HG03565 (cell line): ENCODE data around the gene ZNF638.
"Not testable (repeated sequence)": the region's sequence is repeated elsewhere in the genome, so short reads cannot be mapped to it uniquely, and the experiment has no call there.

Source experiments
- ATAC-seq: cut with Tn5 transposase; IDR thresholded peaks from one replicate; pipeline ENCODE4 v1.9.1; 2021; ENCODE audit warnings: mild to moderate bottlenecking, moderate library complexity; ENCODE audit not compliant: unreplicated experiment

Gene ZNF638, protein sequence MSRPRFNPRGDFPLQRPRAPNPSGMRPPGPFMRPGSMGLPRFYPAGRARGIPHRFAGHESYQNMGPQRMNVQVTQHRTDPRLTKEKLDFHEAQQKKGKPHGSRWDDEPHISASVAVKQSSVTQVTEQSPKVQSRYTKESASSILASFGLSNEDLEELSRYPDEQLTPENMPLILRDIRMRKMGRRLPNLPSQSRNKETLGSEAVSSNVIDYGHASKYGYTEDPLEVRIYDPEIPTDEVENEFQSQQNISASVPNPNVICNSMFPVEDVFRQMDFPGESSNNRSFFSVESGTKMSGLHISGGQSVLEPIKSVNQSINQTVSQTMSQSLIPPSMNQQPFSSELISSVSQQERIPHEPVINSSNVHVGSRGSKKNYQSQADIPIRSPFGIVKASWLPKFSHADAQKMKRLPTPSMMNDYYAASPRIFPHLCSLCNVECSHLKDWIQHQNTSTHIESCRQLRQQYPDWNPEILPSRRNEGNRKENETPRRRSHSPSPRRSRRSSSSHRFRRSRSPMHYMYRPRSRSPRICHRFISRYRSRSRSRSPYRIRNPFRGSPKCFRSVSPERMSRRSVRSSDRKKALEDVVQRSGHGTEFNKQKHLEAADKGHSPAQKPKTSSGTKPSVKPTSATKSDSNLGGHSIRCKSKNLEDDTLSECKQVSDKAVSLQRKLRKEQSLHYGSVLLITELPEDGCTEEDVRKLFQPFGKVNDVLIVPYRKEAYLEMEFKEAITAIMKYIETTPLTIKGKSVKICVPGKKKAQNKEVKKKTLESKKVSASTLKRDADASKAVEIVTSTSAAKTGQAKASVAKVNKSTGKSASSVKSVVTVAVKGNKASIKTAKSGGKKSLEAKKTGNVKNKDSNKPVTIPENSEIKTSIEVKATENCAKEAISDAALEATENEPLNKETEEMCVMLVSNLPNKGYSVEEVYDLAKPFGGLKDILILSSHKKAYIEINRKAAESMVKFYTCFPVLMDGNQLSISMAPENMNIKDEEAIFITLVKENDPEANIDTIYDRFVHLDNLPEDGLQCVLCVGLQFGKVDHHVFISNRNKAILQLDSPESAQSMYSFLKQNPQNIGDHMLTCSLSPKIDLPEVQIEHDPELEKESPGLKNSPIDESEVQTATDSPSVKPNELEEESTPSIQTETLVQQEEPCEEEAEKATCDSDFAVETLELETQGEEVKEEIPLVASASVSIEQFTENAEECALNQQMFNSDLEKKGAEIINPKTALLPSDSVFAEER (N-terminal part only)

DNA sequence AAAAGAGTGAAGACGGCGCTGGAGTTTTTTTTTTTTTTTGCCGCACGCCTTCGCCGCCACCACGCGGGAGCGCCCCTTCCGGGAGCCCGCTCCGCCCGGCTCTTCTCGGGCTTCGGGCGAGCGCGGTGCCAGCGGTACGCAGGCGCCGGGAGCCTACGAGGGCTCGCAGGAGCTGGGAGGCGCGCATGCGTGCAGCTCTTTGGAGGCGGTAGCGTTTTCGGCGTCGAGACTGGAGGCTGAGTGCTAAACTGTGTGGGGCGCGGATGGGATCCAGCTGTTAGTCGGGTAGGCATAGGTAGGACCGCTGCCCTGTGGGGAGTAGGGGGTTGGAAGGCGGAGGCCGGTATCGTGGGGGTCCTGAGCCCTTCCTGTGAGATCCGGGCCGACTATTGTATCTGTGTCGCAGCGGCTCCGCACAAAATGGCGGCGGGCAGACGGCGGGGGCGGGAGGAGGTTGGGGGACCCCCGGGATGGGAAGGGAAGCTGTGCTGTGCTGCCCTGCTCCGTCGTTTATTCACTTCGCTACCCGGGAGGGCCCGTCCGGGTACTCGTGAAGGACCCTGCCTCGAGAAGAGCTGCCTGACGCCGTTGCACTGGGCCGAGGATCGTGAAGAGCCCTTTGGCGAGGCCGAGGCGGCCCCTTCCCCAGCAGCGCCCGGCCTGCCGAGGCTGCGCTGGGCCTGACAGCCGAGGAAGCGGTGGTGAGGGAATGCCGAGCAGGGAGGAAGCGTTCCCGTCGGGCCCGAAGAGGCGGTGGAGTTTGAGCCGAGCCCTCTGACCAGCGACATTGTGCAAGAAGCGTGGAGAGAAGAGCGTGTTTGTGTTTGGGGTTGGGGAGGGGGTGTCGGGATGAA is at the start of gene ZNF638:
TSS of gene ZNF638 (plus strand) at position 202 of the 854 bp plus-strand sequence. CDS start 17,173 bp downstream, outside the sequence.
- peak; percentile 91 for ATAC-seq

DNA sequence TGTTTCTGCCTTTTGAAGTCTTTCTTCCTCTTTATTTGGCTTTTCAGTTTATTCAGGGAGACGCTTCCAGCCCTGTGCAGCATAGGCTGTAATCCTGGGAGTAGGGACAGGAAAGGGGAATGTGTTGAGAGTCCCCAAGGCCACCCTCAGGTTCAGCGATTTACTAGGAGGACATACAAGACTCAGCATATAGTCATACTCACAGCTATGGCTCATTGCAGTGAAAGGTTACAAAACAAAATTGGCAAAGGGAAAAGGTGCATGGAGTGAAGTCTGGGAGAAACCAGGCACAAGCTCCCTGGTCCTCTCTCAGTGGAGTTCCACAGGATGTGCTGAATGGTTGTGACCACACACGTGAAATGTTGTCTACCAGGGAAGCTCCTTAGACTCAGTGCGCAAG is 49.6 kb upstream of the ZNF638 start:
- no peak for ATAC-seq

DNA sequence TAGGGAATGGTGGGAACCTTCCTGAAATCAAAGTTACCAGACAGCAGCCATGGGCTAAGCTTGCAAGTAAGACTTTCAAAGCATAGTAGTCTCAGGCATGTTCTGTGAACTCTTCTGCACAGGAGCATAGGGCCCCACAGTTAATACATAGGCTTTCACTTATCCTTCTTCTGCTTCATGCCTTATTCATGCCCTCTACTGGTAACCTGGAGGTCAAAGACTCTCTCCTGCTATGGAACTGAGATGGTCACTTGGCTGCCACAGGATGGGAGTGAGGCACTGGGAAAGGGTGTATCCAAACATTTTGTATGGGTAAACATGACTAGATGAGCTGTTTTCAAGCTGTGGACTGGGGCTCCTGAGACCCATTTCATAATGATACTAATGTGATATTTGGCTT is 49.1 kb upstream of the ZNF638 start:
- no peak for ATAC-seq

DNA sequence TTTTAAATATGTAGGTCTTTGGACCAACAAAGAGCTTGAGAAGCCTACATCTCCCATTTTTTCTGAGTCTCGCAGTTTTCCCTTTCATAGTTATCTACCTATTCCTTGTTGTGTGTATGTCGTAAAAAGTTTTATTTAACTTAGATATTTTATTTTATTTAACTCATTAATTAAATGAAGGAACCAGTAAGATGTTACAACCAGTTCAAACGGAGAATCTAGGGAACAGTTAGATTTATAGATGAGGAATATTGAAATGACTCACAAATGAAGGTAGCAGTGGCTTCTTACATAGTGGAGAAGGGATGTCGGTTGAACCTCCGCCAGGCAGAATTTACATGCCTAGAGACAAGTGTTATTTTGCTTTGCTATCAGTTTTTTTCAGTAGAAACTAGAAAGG is 48.5 kb upstream of the ZNF638 start:
- ATAC-seq, result no peak

DNA sequence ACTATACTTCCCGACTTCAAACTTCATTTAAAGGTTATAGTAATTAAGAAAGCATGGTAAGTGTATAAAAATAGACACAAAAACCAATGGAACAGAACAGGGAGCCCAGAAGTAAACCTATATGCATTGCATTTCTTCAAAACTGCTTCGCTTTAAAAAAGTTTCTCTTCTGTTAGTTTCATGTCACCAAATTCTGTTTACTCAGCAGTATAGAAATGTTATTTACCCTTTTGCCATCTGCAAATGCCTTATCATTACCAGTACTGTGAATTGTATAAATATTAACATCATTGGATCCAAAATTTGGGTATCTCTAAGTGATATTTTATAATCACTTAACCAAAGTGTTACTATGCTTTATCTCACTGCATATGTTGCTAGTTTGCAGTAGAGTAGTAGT is 45.9 kb upstream of the ZNF638 start:
- ATAC-seq, result no peak

DNA sequence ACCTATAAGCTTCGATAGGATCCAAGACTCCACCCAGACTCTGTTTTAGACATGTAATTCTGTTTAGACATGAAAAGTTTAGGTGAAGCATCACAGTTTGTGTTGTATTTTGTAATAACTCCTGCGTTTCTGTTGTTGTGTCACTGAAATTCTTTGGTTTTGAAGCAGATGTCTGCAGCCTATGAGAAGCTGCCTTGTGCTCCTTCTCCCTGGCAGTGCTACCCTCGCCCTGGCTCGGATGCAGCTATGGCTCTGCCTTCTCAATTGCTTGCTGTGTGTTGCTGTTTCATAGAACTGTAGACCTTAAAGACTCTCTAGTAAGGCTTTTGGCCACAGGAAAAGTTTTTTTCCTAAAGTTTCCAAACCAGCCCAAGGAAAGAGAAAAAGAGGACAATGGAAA is 40.2 kb upstream of the ZNF638 start:
- ATAC-seq, result no peak

DNA sequence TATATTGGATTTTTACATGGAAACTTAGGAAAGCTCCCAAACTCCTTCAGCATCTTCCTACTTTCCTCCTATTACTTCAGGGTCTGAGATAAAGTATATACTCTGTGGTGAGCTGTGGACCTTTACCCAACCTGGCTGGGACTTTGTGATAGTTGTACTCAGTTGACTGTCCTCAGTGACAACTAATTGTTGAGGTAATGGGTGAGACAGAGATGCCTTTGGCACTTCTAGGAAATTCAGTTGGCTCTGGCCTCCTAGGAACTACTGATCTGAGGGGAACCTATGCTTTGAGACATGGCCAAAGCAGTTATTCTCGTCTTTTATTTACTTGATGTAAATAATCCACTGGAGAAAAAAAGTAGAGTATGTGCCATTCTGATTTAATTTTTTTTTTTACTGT is 39.4 kb upstream of the ZNF638 start:
- no peak for ATAC-seq

DNA sequence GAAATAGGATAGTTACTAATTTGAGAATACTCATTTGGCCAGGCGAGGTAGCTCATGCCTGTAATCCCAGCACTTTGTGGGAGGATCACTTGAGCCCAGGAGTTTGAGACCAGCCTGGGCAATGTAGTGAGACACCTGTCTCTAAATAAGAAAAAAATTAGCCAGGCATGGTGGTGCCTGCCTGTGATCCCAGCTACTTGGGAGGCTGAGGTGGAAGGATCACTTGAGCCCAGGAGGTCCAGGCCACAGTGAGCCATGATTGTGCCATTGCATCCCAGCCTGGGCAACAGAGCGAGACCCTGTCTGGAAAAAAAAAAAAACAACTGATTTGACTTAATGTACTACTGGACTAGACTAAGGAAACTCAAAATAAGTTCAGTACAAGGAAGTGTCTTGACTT is 32.7 kb upstream of the ZNF638 start:
- no peak for ATAC-seq

DNA sequence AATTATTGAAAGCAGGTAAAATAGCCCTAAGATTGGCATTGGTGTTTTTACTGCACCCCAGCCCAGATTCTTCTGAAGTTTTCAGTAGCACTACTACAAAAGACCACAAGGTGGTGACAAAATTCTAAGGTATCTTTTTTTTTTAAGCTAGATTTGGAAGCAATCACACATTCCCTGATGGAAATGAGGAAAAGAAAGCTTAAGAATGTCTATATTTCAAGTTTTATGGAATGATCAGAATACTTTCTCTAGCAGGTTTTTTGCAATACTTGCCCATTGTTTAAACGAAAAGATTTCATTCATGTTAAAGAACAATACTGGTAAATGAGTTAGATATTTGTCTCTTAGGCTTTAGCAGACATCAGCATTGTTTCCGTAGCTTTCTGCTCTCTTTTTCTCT is 32.1 kb upstream of the ZNF638 start:
- ATAC-seq, result no peak

DNA sequence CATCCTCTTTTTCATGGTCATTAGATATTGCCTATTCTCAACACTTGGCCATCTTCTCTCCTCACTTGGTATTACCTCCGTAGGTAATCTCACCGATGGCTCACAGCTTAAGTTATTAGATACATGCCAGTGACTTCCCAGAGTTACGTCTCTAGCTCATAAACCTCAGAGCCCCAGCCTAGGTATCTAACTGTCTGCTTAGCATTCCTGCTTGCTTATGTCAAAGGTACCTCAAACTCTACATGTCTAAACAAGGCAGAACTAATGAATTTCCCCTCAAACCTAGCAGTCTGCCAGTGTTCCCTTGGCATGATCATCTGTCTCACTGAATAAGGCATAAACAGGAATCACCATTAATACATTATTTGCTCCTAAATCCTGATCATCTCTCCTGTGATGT is 27.7 kb upstream of the ZNF638 start:
- no peak for ATAC-seq

DNA sequence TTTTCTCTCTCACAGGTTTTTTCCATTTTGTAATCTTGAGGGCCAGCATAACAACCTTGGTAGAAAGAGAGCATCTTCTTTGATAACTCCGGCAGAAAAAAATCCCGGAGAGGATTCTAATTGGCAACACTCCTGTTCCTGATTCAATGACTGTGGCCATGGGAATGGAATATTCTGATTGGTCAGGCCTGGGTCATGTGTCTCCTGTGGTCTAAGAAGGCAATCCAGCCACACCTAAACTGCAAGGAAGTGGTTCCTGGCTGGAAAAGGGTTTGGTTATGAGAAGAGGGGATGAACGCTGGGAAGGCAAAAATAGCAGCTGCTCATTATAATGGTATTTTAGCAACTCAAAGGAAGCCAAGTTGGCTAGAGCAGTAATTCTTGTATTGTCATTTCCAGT is 24.8 kb upstream of the ZNF638 start:
- ATAC-seq, result no peak

DNA sequence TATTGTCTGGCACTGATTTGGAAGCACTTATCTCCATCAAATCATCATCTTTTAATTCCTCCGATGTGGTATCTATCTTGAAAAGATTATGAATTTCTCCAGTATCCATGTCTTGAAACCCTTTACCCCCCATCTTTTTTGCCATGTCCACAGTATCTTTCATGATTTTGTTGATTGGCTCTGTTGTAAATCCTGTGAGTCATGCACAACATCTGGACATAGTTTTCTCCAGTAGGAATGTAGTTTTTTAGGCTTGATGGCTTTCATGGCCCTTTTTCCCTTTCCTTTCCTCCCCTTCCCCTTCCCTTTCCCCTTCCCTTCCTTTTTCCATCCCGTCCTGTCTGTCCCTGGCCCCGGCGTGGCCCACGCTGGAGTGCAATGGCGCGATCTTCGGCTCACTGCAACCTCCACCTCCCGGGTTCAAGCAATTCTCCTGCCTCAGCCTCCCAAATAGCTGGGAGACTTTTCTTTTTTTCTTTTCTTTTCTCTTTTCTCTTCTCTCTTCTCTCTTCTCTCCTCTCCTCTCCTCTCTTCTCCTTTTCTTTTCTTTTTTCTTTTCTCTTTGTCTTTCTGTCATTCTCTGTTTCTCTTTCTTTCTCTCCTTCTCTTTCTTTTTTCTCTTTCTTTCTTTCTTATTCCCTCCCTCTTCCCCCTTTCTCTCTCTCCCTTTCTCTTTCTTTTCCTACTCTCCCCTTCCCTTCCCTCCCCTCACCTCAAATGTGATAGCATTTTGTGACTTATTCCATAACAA is 18.4 kb upstream of the ZNF638 start:
- ATAC-seq, result no peak

DNA sequence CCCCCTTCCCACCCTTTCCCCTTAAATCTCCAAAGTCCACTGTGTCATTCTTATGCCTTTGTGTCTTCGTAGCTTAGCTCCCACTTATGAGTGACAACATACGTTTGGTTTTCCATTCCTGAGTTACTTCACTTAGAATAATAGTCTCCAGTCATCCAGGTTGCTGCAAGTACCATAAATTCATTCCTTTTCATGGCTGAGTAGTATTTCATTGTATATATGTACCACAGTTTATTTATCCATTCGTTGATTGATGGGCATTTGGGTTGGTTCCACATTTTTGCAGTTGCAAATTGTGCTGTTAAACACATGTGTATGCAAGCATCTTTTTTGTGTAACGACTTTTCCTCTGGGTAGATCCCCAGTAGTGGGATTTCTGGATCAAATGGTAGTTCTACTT is 14.5 kb upstream of the ZNF638 start:
- ATAC-seq, result no peak

DNA sequence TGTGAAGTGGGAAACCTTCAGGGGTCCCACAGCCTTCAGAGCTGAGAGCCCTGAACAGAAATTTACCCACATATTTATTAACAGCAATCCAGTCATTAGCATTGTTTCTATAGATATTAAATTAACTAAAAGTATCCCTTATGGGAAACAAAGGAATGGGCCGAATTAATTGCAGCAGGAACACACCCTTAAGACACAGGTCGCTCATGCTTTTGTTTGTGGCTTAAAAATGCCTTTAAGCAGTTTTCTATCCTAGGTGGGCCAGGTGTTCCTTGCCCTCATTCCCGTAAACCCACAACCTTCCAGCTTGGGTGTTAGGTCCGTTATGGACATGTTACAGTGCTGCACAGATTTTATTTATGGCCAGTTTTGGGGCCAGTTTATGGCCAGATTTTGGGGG is 13.7 kb upstream of the ZNF638 start:
- ATAC-seq, result not testable (repeated sequence)

DNA sequence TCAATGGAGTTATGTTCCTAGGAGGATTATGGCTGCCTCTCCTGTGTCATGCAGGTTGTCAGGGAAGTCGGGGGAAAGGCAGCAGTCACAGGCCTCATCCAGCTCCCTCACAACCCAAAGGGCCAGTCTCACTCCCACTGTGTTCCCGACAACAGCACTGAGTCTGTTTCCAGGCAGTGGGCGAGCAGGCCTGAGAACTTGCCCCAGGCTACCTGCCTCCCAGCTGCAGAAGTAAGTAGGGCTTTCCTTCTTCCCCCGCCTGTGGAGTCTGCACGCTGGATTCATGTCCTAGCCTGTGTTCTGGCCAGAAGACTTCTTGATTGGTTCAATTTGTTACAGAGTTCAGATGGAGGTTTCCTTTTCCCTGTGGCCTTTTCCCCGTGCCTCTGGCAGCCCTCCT is 8.2 kb upstream of the ZNF638 start:
- no peak for ATAC-seq

DNA sequence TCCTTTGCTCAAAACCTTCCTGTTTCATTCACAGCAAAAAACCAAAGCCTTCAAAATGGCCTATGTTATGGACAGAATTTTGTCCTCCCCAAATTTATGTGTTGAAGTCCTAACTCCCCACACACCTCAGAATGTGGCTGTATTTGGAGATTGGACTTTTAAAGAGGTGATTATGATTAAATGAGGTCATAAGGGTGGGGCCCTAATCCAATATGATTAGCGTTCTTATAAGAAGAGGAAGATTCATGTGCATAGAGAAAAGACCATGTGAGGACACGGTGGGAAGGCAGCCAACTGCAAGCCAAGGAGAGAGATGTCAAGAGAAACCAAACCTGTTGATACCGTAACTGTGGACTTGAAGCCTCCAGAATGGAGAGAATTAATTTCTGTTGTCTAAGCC is 4.6 kb upstream of the ZNF638 start:
- ATAC-seq, result no peak

DNA sequence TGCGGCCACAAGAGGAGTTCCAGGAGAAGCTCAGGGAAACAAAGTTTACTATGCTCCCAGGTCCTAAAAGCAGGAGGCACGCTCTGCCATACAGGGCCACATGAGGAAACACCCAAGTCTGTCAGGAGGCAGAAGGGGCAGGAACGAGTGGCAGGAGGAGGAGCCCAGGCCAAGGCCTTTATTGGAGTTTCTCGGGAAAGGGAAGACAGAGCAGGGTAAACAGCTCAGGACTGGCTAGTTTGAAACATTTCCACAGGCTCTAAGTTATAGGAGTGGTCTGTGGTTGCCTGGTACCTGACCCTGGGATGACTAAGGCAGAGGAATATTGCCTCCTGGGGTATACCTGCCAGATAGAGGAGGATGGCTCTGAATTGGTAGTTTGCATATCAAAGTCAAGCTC is 3.7 kb upstream of the ZNF638 start:
- no peak for ATAC-seq

DNA sequence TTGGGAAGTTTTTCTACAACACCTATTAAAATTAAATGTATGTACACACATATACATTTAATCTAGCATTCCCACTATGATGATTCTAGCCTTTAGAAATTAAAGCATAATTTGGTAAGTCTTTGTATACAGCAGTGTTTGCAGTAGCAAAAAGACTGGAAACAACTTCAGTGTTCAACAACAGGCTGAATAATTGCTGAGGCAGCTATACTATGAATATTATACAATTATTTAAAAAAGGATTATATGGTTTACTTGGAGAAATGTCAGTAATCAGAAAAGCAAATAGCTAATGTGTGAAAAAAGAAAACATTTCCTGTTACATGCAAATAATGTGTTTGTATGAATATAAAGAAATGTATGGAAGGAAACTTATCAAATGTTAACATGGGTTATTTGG is 1.4 kb upstream of the ZNF638 start:
- no peak for ATAC-seq

DNA sequence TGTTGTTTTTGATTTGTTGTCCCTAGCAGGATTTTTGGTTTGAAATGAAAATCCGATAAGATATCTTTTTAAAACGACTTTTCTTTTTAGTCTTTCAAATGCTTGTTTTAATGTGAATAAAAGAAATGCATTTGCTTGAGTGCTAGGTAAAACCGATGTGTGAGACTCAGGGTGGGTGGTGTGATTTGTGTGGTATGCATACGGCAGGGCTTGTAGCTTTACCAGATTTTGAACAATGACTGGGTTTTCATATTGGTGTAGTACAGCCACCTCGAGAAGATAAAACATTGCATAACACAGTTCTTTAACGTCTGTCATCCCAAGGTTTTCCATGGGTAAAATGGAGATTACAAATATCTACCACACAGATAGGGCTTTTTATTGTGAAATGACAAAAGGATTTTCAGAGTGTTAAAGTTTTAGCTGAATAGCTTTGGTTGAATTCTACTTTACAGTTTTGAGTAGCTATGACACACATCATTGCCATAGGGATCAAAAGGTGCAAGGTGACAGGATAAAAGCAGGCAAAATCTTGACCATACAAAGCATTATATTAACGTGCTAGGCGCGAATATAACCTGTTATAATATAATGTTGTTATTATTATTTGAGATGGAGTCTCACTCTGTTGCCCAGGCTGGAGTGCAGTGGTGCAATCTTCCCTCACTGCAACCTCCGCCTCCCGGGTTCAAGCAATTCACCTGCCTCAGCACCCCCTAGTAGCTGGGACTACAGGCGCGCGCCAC is 824 bp upstream of the ZNF638 start:
- ATAC-seq, result no peak
